ENCODE data around the gene GALNT10. TPM values are rescaled to one million over a fixed set of nuclear protein-coding genes. Genes with fewer than 3 reads are reported as not detected.

Gene GALNT10
- total and polyA plus RNA-seq, 2 experiments from 2014 or later, result 3.2 to 12.9 TPM

- Histone ChIP-seq H2AFZ (no peak overlapping the region), H3K4me2 (no peak overlapping the region), H3K27ac (ENCODE audit: low read depth) (no peak overlapping the region), H3K9me2 (ENCODE audit: insufficient read depth) (no peaks in the 10 kb centered on the region), H3F3A (replicated peaks; ENCODE audit: low read depth) (no peaks in the 10 kb centered on the region), H3K4me1 (ENCODE audit: insufficient read depth) (no peaks in the 10 kb centered on the region), H4K20me1 (replicated peaks; ENCODE audit: insufficient read depth) (no peaks in the 10 kb centered on the region), H3K79me2 (replicated peaks; ENCODE audit: insufficient read depth) (no peaks in the 10 kb centered on the region), H3K4me3 (no peak overlapping the region), H3K36me3 (ENCODE audit: insufficient read depth) (no peaks in the 10 kb centered on the region), H3K27me3 (ENCODE audit: insufficient read depth) (no peaks in the 10 kb centered on the region)
- TF ChIP-seq ZNF462 (CRISPR knock-in tag; IDR thresholded peaks at IDR 0.05) (no peak), EZH2phosphoT487 (IDR thresholded peaks at IDR 0.05; ENCODE audit: unreplicated experiment) (no peak), ETS1 (IDR thresholded peaks at IDR 0.05) (no peak), CREB1 (CRISPR knock-in tag; IDR thresholded peaks at IDR 0.05; ENCODE audit: low read depth) (no peak)
- H3K27ac Mint-ChIP-seq, result no peak overlapping the region
- H3K4me3 Mint-ChIP-seq, result no peak overlapping the region
- DNase-seq (ENCODE audit: low spot score) (no peak), ATAC-seq (no peak)
- no peaks in the 10 kb centered on the region for H3K36me3 Mint-ChIP-seq (ENCODE audit: low read depth)
- H3K9me3 Mint-ChIP-seq, result no peaks in the 10 kb centered on the region
- H3K27me3 Mint-ChIP-seq (ENCODE audit: insufficient read depth, low read depth, poor library complexity), result peaks cover 2% of the 10 kb centered on the region
- peaks cover 3% of the 10 kb centered on the region; the same call in 2 of the 3 replicates for H3K4me1 Mint-ChIP-seq
These were observed 142.5 kb downstream of the GALNT10 start for GRCh38 chr5:154333016-154333415.

Measured in GM23338 (cell line).